Measurements from ENCODE around the gene EXD2.
"Not testable (repeated sequence)": the region's sequence is repeated elsewhere in the genome, so short reads cannot be mapped to it uniquely, and the experiment has no call there.

Gene EXD2

GRCh38 chr14:69191340-69192111, at the start of gene EXD2:
EXD2 (plus strand) TSS chr14:69191498; CDS start chr14:69209471, 17,973 bp downstream.
- DNase-seq = peak; percentile 95

DNA sequence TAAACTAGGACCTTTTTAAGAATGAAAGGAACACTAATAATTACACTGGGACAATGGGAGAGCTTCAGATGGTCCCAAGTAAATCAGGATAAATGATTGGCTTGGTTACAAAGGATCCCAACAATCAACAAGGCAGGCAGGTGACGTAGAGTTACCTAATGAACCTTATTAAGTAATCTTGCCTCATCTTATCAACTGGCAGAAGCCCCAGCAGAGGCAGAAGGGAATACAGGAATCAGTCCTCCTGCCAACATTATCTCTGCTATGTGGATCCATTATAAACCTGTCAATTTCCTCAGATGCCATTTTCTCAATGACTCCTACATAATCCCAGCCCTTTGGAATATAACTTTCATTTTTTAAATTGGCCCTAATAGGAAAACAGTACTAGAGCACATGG, 49.7 kb upstream of the EXD2 start:
- no peak for DNase-seq

DNA sequence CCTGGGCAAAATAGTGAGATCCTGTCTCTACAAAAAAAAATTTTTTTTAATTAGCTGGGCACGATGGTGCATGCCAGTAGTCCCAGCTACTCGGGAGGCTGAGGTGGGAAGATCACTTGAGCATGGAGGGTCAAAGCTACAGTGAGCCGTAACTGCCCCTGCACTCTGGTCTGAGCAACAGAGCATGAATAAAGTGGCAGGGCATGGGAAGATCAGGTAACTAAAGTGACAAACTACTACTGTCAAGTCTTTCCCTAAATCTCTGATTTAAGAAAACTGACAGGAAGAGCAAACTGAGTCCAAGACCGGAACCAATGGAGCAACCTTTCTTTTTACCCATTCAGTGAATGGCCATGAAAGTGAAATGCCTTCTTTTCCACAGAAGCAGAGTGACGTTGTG, 49.2 kb upstream of the EXD2 start:
- no peak for DNase-seq

GRCh38 chr14:69149461-69150244, 41.6 kb upstream of the EXD2 start:
- no peak for DNase-seq

GRCh38 chr14:69151458-69152180, 39.7 kb upstream of the EXD2 start:
- peak; percentile 82 for DNase-seq

- DNase-seq = peak; percentile 38
Observed at GRCh38 chr14:69152181-69152901, 39.0 kb upstream of the EXD2 start.

DNA sequence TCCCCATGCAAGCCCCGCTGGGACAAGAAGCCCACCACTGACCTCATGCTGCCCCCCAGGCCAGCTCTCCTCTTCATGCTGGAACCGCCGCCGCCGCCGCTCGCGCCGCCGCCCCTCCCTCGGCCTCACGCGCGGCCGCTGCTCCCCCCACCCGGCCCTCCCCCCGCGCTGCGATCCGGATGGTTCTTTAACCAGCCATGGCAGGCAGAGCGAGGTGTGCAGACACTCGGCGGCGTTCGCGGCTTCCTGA, 38.5 kb upstream of the EXD2 start, which contains the start of gene DCAF5:
TSS of gene DCAF5 (minus strand) at position 218 of the 250 bp plus-strand sequence. CDS start at position 77, 141 bp downstream.
- no peak for DNase-seq

DNA sequence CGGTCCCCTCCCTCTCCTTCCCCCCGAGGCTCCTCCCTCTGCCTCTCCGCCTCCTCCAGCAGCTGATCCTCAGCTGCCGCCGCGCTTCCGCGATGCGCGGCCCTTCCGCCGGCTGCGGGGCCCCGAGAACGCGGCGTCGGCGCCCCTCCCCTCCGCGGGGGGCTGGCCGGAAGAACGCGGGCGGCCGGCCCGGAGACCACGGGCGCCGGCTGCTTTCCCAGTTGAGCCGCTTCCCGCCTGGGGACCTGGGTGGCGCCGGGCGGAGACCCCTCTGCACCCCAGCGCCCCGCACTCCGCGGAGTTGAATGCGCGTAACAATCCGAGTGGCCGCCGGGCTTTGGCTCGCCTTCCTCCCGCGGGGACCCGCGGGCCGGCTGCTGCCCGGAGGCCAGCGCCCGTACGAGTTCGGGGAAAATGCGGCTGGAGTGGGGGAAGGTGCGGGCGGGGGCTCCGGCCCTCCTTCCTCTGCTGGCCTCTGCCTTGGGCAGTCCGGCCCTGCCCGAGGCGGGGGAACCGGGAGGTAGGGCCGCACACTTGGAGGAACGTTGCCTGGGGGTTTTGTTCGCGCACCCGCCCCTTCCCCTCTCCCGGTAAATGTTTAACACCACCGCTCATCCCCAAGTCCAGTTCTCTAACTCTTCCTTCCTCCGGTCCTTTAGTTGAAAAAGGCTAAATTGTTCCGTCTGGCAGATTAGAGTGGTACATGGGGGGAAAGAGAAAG, 38.0 kb upstream of the EXD2 start:
- DNase-seq = peak; percentile 88

DNA sequence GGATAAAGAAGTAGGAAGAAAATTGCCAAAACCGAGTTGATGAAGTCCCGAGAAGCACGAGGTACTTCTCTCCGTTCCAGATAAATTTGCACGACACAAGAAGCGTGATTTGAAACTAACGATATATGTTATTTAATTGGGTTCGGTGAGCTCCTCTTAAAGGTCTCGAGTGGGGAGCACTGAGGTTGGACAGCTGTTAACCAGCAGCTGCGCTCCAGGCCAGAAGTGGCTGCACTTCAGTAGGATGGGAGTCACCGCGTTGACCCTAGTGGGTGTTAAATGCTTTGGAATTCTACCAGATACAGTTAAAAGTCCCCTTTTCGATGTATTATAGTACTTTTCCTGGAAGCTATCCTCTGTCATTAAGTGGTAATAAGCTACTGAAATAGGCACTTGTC, 37.4 kb upstream of the EXD2 start:
- no peak for DNase-seq

- no peak for DNase-seq
Observed at GRCh38 chr14:69154779-69155178, 36.5 kb upstream of the EXD2 start.

DNA sequence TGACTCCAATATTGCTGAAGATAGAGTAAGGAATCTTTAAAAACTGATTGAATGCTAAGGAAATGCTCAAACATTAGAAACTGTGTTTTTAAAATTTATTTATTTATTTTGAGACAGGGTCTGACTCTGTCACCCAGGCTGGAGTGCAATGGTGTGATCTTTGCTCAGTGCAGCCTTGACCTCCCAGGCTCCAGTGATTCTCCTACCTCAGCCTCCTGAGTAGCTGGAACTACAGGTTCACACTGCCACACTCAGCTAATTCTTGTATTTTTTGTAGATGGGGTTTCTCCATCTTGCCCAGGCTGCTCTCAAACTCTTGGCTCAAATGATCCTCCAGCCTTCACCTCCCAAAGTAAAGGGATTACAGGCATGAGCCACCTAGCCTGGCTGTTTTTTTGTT, 35.1 kb upstream of the EXD2 start:
- DNase-seq = no peak

GRCh38 chr14:69161590-69161989, 29.7 kb upstream of the EXD2 start:
- DNase-seq = no peak

- not testable (repeated sequence) for DNase-seq
Observed at GRCh38 chr14:69165787-69166186, 25.5 kb upstream of the EXD2 start.

DNA sequence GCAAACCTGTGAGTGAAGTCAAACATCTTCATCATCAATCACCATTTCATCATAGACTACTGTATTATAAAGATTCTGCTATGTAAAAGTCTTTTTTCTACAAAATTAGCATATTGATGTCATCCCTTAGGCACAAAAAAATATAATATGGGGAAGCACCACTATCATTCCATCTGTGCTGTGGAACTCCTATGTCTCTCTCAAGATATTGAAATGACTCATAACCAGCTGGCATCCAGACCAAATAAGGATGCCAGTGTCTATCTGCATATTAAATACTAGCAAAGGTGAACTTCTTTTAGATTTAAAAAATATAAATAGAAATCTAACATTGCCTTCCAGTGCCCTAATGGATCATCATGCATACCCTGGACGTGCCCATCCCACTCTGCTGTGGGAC, 20.5 kb upstream of the EXD2 start:
- no peak for DNase-seq

DNA sequence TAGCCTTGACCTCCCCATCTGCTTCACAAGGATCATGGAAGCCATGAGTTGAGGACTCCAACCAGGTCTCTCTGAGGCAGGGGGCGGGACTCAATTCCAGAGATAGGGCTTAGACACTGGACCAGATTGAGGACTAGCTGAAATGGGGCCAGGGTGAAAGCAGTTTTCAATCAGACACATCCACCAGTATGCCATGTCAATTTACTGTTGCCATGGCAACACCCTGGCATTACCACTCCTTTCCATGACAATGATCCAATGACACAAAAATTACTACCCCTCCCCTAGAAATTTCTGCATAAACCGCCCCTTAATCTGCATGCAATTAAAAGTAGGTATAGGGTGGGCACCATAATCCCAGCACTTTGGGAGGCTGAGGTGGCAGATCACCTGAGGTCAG, 19.7 kb upstream of the EXD2 start:
- no peak for DNase-seq

DNA sequence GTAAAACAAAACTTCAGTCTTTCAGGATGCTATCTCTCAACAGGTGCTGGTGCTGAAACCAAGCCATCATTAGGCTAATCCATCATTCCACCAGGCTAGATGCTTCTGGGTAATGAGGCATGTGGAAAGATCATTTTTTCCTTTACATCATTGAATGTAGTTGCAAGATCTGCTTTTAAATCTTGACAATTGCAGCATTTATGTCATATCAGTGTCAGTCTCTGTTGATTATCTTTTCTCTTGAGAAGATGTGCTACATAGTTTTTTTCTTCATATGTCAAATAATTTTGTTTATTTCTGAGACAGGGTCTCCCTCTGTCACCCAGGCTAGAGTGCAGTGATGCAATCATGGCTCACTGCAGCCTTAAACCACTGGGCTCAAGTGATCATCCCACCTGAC, 16.2 kb upstream of the EXD2 start:
- no peak for DNase-seq

- no peak for DNase-seq
Observed at GRCh38 chr14:69181491-69181890, 9.8 kb upstream of the EXD2 start.

- not testable (repeated sequence) for DNase-seq
Observed at GRCh38 chr14:69182580-69182979, 8.7 kb upstream of the EXD2 start.

- no peak for DNase-seq
Observed at GRCh38 chr14:69183735-69184134, 7.6 kb upstream of the EXD2 start.

DNA sequence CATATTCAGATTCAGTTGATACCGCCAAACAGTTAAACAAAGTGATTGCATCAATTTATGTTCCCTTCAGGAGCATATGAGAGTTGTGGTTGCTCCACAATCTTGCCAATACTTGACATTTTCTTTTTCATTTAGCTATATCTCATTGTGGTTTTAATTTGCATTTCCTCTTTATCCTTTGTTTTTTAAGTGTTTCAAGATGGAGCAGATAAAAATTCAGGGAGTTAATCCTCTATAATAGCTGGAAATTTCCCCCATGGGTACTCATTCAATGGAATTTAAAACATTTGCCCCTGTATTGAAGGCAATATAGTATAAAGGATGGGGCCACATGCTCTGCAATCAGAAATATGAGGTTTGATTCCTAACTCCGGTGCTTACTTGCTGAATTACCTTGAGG, 1.1 kb upstream of the EXD2 start:
- no peak for DNase-seq

- no peak for DNase-seq
Observed at GRCh38 chr14:69193721-69194120, 2.4 kb downstream of the EXD2 start.

DNA sequence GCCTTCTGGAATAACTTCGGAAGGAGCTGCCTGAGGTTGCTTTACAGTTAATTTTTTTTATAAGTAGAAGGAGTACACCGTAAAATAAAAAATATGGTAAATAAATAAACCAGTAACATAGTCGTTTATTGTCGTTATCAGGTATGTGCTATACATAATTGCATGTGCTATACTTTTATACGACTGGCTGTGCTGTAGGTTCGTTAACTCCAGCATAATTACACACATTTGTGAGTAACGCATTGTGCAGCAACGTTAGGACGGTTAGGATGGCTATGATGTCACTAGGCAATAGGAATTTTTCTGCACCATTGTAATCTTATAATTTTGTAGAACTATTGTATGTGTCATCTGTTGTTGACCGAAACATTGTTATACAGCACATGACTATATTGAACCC, 8.5 kb downstream of the EXD2 start:
- DNase-seq = no peak

DNA sequence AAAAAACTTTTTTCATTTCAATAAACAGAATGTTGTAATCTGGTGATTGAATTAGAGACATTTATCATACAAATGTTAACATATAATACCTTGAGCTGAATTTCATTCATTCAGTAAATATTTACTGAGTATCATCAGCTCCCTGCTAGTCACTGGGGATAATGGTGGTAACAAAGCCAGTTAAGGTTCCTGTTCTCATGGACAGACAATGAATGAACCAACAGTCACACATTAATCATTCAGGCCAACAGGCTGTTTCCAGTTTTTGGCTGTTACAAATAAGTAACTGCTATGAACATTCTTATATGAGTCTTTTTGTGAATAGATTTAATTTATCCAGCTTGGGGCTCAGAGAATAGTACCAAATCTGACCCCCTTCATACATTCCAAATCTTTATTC, 13.5 kb downstream of the EXD2 start:
- no peak for DNase-seq

Measured in NCI-H1105 (cell line).